DND-41 (cell line): ENCODE data around the gene SPPL2B.

Experiments
- ATAC-seq: fragments of 200-7000 bp; cut with Tn5 transposase; 3 replicates; pipeline ENCODE4 v1.9.1; 2021; ENCODE audit warnings: low read depth; ENCODE audit not compliant: insufficient read depth
- DNase-seq: peaks from one replicate; pipeline ENCODE4 v3.0.0-alpha.2; 2020
- H2AFZ ChIP-seq: 2 replicates; pipeline ENCODE4 v1.6.0; 2012; ENCODE audit warnings: low read depth, low read length
- H3K27ac ChIP-seq: 2 replicates; pipeline ENCODE4 v1.5.1; 2012; ENCODE audit warnings: low read length, inconsistent platforms
- H3K27me3 ChIP-seq: fragments of 200-600 bp; sonication (generic); 2 replicates; pipeline ENCODE4 v1.6.0; 2012; ENCODE audit warnings: low read length, mild to moderate bottlenecking, inconsistent platforms; ENCODE audit not compliant: insufficient read depth, poor library complexity
- H3K36me3 ChIP-seq: 2 replicates; pipeline ENCODE4 v1.5.1; 2012; ENCODE audit warnings: low read length, inconsistent platforms; ENCODE audit not compliant: insufficient read depth
- H3K4me1 ChIP-seq: 2 replicates; pipeline ENCODE4 v1.5.1; 2012; ENCODE audit warnings: mild to moderate bottlenecking, low read length; ENCODE audit not compliant: insufficient read depth
- H3K4me2 ChIP-seq: 2 replicates; pipeline ENCODE4 v1.6.0; 2012; ENCODE audit warnings: mild to moderate bottlenecking, moderate library complexity, low read length, inconsistent platforms; ENCODE audit not compliant: insufficient read depth
- H3K4me3 ChIP-seq, 2 experiments: fragments of 200-600 bp in 1 of 2; shearing (Covaris generic) in 1 of 2; 2 replicates each; pipeline ENCODE4 v1.5.1; 2012 to 2016; ENCODE audit warnings: inconsistent platforms in 2 of 2, low read length in 2 of 2, mild to moderate bottlenecking in 2 of 2, low read depth in 1 of 2, moderate library complexity in 1 of 2
- H3K79me2 ChIP-seq: 2 replicates; pipeline ENCODE4 v1.6.0; 2012; ENCODE audit warnings: low read length, inconsistent platforms; ENCODE audit not compliant: insufficient read depth
- H3K9ac ChIP-seq: 2 replicates; pipeline ENCODE4 v1.6.0; 2012; ENCODE audit warnings: low read depth, mild to moderate bottlenecking, inconsistent platforms, low read length, moderate library complexity
- H3K9me3 ChIP-seq: 2 replicates; pipeline ENCODE4 v1.5.1; 2012; ENCODE audit warnings: low read length, moderate library complexity, mild to moderate bottlenecking, inconsistent platforms; ENCODE audit not compliant: insufficient read depth, severe bottlenecking
- H4K20me1 ChIP-seq: 2 replicates; pipeline ENCODE4 v1.6.0; 2012; ENCODE audit warnings: low read length; ENCODE audit not compliant: insufficient read depth
- CTCF ChIP-seq: IDR thresholded peaks from 2 replicates; pipeline ENCODE4 v1.5.1; 2012; ENCODE audit warnings: borderline replicate concordance, low read length, moderate library complexity, mild to moderate bottlenecking; ENCODE audit not compliant: poor library complexity, severe bottlenecking; ENCODE audit errors: extremely low read depth
- EZH2 ChIP-seq: IDR thresholded peaks from 3 replicates; pipeline ENCODE4 v1.6.1; 2012; ENCODE audit warnings: borderline replicate concordance, low read depth, mild to moderate bottlenecking, moderate library complexity, low read length, inconsistent platforms; ENCODE audit not compliant: severe bottlenecking

Gene SPPL2B

GRCh38 chr19:2359992-2360685, 31.7 kb downstream of the SPPL2B start, which contains the start of gene TMPRSS9:
Gene TMPRSS9 (plus strand): TSS chr19:2360265. CDS start chr19:2389786, 29,521 bp downstream.
- H3K36me3 ChIP-seq, result no peaks in the 10 kb centered on the region
- H3K27ac ChIP-seq, result no peak within 1 kb of the TSS
- H3K27me3 ChIP-seq, result no peaks in the 10 kb centered on the region
- H3K9ac ChIP-seq, result no peak within 1 kb of the TSS
- no peaks in the 10 kb centered on the region for H3K79me2 ChIP-seq
- no peak within 1 kb of the TSS for H3K4me2 ChIP-seq
- ATAC-seq (no peak), DNase-seq (no peak)
- H3K4me1 ChIP-seq, result no peaks in the 10 kb centered on the region
- H2AFZ ChIP-seq, result no peak within 1 kb of the TSS
- no peak within 1 kb of the TSS for H3K4me3 ChIP-seq
- no peaks in the 10 kb centered on the region for H3K9me3 ChIP-seq
- TF ChIP-seq EZH2 (no peak), CTCF (no peak)
- H4K20me1 ChIP-seq, result no peaks in the 10 kb centered on the region

- Histone ChIP-seq H3K9me3 (no peaks in the 10 kb centered on the region), H3K4me2 (no peak overlapping the region), H3K27me3 (no peaks in the 10 kb centered on the region), H3K36me3 (no peaks in the 10 kb centered on the region), H3K4me3 (no peak overlapping the region), H3K9ac (no peak overlapping the region), H3K79me2 (no peaks in the 10 kb centered on the region), H3K27ac (no peak overlapping the region), H3K4me1 (no peaks in the 10 kb centered on the region), H4K20me1 (no peaks in the 10 kb centered on the region), H2AFZ (no peak overlapping the region)
- DNase-seq (no peak), ATAC-seq (no peak)
- TF ChIP-seq CTCF (no peak), EZH2 (no peak)
Observed at GRCh38 chr19:2360833-2361232, 32.3 kb downstream of the SPPL2B start.

- no peaks in the 10 kb centered on the region for H3K36me3 ChIP-seq
- no peaks in the 10 kb centered on the region for H3K9me3 ChIP-seq
- no peaks in the 10 kb centered on the region for H3K4me1 ChIP-seq
- no peaks in the 10 kb centered on the region for H3K79me2 ChIP-seq
- no peak overlapping the region for H3K4me2 ChIP-seq
- H4K20me1 ChIP-seq, result no peaks in the 10 kb centered on the region
- H3K27ac ChIP-seq, result no peak overlapping the region
- H3K4me3 ChIP-seq, result no peak overlapping the region
- no peak overlapping the region for H2AFZ ChIP-seq
- no peak overlapping the region for H3K9ac ChIP-seq
- TF ChIP-seq CTCF, result no peak
- TF ChIP-seq EZH2, result no peak
- no peak for DNase-seq
- no peaks in the 10 kb centered on the region for H3K27me3 ChIP-seq
- ATAC-seq, result no peak
Observed at GRCh38 chr19:2361246-2362045, 33.0 kb downstream of the SPPL2B start.
